ENCODE results near the gene SLC26A9. TPM values are rescaled to one million over a fixed set of nuclear protein-coding genes. Genes with fewer than 3 reads are reported as not detected.

SLC26A9 gene
- total RNA-seq, 2 donors from 2014 or later = 24.4 to 35.4 TPM

DNA sequence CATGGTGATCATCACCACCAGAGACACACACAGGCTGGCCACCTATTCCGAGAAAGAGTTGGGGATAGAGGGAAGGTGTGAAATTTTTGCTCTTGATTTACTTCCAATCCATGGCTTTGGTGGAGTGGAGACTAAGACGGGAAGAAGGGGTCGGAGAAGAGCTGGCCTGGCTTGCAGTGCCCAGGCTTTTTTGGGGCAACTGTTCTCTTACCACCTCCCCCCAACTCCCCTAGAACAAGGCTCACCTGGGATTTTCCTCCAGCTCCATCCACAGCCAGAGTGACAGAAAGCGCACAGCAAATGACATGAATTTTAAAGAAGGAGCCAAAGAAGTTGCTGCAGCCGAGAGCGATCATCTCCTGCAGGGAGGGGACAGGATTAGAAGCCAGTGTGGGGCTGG is 16.0 kb downstream of the SLC26A9 start:
- peaks cover 0 to 7% of the 10 kb centered on the region in 2 donors for H3K4me1 ChIP-seq
- H3K27ac ChIP-seq = no peak overlapping the region
- no peaks in the 10 kb centered on the region for H3K36me3 ChIP-seq

GRCh38 chr1:205926636-205927035 is 16.6 kb downstream of the SLC26A9 start:
- Histone ChIP-seq H3K27me3 (no peaks in the 10 kb centered on the region), H3K36me3 (no peaks in the 10 kb centered on the region), H3K9me3 (no peaks in the 10 kb centered on the region), H3K27ac (no peak overlapping the region), H3K4me3 (no peak overlapping the region), H3K4me1 (peaks cover 0 to 7% of the 10 kb centered on the region in 2 donors)
- no peak for TF ChIP-seq CTCF (IDR thresholded peaks at IDR 0.05)
- no peak for DNase-seq (ENCODE audit: low spot score)

More for the DNA sequence above, 16.0 kb downstream of the SLC26A9 start:
- Histone ChIP-seq H3K4me3 (no peak overlapping the region), H3K9me3 (no peaks in the 10 kb centered on the region), H3K27me3 (no peaks in the 10 kb centered on the region)
- no peak for TF ChIP-seq CTCF (IDR thresholded peaks at IDR 0.05)
- no peak for DNase-seq (ENCODE audit: low spot score)

DNA sequence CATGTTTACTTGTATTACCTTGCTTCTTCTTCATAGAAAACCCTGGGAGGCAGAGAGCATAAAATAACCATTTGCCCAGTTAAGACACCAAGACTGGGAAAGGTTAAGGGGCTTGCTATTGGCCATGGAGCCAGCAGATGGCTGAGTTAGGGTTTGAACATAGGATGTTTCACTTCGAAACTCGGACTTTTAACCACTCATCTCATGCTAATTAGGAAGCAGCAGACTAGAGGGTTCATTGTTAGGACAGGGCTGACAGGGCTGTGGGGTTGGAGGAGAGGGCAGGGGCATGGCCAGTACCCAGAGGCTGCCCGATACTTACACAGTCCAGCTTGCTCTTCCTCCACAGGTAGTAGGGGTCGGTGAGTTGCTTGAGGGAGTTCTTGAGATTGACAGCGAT is 17.0 kb downstream of the SLC26A9 start:
- TF ChIP-seq CTCF (IDR thresholded peaks at IDR 0.05) = no peak
- H3K27ac ChIP-seq = no peak overlapping the region
- H3K4me1 ChIP-seq = peaks cover 0 to 7% of the 10 kb centered on the region in 2 donors
- no peak for DNase-seq (ENCODE audit: low spot score)
- H3K27me3 ChIP-seq = no peaks in the 10 kb centered on the region
- H3K9me3 ChIP-seq = no peaks in the 10 kb centered on the region
- no peaks in the 10 kb centered on the region for H3K36me3 ChIP-seq
- H3K4me3 ChIP-seq = no peak overlapping the region

DNA sequence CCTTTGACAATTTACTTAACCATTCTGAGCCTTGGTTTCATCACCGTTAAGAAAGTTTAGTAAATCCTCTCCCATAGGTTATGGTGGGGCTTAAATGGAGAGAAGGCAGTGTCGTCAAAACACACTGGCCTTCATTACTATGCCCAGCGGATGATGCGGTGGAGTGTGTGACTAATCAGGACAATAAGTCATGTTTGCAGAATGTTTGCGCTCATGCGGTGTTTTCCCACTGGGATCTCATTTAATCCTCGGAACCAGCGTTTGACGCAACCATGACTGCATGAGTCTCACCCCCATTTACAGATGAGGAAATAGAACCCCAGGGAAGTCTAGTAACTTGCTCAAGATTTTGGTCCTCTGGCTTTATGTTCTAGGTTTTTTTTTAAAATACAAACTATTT is 17.5 kb downstream of the SLC26A9 start:
- no peak for DNase-seq (ENCODE audit: low spot score)
- no peaks in the 10 kb centered on the region for H3K36me3 ChIP-seq
- H3K27me3 ChIP-seq = no peaks in the 10 kb centered on the region
- no peak overlapping the region for H3K27ac ChIP-seq
- no peak for TF ChIP-seq CTCF (IDR thresholded peaks at IDR 0.05)
- no peaks in the 10 kb centered on the region for H3K9me3 ChIP-seq
- no peak overlapping the region for H3K4me3 ChIP-seq
- H3K4me1 ChIP-seq = peaks cover 0 to 8% of the 10 kb centered on the region in 2 donors

DNA sequence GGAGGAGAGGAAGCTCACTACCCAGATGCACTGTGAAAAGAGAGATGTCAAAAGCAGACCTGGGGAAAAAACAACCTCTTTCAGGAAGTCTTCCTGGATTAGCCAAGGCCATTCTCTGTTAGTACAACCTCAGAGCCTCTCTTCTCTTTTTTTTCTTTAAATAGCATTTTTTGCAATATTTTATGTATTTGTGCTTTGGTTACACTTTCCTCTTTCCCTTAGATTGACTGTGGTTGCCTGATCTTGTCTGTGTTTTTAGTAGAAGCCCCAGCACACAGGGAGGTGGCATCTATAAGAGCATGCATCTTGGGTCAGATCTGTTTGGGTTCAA is 18.8 kb downstream of the SLC26A9 start:
- Histone ChIP-seq H3K4me3 (no peak overlapping the region), H3K4me1 (peaks cover 0 to 15% of the 10 kb centered on the region in 2 donors), H3K27ac (no peak overlapping the region), H3K27me3 (no peaks in the 10 kb centered on the region), H3K9me3 (no peaks in the 10 kb centered on the region), H3K36me3 (no peaks in the 10 kb centered on the region)
- no peak for DNase-seq (ENCODE audit: low spot score)
- TF ChIP-seq CTCF (IDR thresholded peaks at IDR 0.05) = no peak

DNA sequence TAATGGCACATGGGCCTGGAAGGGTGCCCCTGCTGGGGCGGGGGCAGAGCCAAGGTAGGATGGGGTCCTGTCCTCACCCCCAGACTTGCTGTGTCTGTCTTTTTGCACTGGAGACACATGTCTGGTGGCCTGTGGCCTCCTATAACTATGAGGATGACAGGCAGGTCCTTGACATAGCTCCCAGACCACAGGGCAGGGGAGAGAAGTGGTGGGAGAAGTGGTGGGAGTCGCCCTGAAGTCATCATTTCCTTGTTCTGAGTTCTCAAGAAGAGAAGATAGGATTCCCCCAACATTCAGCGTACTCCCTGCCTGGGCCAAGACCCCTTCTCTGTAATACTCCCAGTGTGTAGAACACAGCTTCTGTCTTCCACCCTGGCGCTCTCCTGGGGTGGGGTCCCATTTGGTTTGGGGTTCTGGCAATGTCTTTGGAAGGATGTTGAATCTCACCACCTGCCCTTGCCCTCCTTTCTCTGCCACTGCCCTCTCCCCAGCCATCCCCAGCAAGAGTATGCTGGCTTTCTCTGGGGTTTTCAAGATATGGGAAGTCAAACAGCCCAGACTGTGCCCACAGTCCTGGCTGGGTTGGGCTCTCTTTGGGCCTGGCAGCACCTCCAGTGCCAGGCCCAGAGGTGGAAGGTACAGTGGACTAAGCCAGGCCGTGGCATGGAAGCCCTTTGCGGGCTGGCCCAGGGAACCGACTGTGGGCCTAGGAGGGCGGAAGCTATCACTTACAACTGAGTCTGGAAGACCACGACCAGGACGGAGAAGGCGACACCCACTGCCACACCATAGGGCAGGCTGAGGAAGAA is 19.4 kb downstream of the SLC26A9 start:
- TF ChIP-seq CTCF (IDR thresholded peaks at IDR 0.05) = no peak
- no peak overlapping the region for H3K27ac ChIP-seq
- no peaks in the 10 kb centered on the region for H3K36me3 ChIP-seq
- H3K4me1 ChIP-seq = peaks cover 0 to 16% of the 10 kb centered on the region in 2 donors
- no peaks in the 10 kb centered on the region for H3K9me3 ChIP-seq
- no peak overlapping the region for H3K4me3 ChIP-seq
- H3K27me3 ChIP-seq = no peaks in the 10 kb centered on the region
- DNase-seq (ENCODE audit: low spot score) = no peak
